ENCODE results near the gene FADS3.
A peak's percentile ranks its signal among the peaks of the same experiment; 100 is the strongest.

Gene FADS3, protein sequence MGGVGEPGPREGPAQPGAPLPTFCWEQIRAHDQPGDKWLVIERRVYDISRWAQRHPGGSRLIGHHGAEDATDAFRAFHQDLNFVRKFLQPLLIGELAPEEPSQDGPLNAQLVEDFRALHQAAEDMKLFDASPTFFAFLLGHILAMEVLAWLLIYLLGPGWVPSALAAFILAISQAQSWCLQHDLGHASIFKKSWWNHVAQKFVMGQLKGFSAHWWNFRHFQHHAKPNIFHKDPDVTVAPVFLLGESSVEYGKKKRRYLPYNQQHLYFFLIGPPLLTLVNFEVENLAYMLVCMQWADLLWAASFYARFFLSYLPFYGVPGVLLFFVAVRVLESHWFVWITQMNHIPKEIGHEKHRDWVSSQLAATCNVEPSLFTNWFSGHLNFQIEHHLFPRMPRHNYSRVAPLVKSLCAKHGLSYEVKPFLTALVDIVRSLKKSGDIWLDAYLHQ

DNA sequence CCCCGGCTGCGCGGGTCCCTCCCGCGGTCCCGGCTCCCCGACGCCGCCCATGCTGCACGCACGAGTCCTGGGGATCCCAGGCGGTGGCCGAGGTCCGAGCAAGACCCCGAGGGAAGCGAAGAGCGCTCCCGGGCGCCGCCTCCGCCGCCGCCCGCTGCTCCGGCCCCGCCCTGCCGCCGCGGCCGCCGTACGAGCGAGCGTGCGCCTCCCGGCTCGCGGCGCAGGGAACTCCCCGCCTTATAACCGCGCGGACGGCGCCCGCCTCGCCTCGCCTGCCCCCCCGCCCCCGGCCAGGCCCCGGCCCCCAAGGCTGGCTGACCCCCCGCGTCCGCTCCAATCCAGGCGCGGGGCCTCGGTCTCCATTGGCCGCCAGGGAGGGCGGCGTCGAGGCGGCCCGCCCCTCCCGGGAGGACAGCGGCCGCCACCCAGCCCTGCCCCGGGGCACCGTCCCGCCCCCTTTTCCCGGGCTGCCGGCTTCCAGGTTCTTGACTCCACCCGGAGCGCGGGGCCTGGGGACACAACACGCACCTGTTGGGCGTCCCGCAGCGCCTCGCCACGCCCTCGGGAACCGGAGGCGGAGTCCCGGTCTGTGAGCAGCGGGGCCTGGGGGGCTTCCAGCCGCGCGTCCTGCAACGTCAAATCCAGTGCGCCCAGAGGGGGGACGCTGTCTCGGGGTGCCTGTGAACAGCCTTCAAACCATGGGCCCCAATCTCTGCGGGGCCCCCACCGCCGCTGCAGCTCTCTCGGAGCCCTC lies at the start of gene FADS3:
Gene FADS3 (minus strand): TSS at position 215 of the 754 bp plus-strand sequence. CDS start 164 bp downstream, at position 51.
- peak; percentile 78 for TF ChIP-seq POLR2A (IDR thresholded peaks at IDR 0.05; ENCODE audit: low read depth, low read length)
- no peak for FAIRE-seq

DNA sequence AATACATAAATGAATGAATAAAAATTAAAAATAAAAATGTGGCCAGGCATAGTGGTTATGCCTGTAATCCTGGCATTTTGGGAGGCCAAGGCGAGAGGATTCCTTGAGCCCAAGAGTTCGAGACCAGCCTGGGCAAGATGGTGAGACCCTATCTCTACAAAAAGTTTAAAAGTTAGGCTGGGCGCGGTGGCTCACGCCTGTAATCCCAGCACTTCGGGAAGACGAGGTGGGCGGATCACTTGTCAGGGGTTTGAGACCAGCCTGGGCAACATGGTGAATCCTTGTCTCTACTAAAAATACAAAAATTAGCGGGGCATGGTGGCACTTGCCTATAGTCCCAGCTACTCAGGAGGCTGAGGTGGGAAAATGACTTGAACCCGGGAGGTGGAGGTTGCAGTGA lies 49.1 kb upstream of the FADS3 start:
- DNase-seq (ENCODE audit: insufficient read length, low spot score) (no peak), FAIRE-seq (no peak)
- no peak for TF ChIP-seq POLR2A (IDR thresholded peaks at IDR 0.05; ENCODE audit: low read depth, low read length)

More for the DNA sequence above, at the start of gene FADS3:
- DNase-seq (ENCODE audit: insufficient read length, low spot score) = peak; percentile 83

DNA sequence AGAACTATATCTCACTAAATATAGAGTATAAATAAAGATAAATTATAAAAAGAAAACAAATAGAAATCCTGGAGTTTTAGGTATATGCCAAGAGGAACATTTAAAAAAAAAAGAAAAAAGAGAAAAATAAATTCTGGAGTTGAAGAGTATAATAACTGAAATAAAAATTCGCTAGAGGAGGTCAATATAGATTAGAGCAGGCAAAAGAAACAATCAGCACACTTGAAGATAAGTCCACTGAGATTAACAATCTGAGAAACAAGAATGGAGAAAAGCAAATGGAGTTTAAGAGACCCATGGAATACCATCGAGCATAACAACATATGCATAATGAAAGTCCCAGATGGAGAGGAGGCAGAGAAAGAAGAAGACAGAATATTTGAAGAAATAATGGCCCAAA lies 44.5 kb upstream of the FADS3 start:
- FAIRE-seq (no peak), DNase-seq (ENCODE audit: insufficient read length, low spot score) (no peak)
- no peak for TF ChIP-seq POLR2A (IDR thresholded peaks at IDR 0.05; ENCODE audit: low read depth, low read length)

DNA sequence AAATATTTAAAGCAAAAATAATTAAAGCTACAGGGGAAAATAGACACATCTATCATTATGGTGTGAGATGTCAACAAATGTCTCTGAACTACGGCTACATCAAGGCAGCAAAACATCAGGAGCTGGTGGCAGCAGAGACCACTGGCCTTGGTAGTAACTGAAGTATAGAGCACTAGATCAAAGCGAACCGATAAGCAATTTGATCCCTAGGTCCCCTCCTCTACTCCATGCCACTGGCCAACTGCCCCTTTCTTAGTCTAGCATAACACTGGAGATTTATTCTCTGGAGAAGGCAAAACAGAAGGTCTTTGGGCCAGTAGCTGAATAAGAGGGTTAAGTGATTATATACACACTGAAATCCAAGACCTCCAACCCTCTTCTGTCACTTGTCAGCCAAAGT lies 39.6 kb upstream of the FADS3 start:
- no peak for DNase-seq (ENCODE audit: insufficient read length, low spot score)
- TF ChIP-seq POLR2A (IDR thresholded peaks at IDR 0.05; ENCODE audit: low read depth, low read length) = no peak
- no peak for FAIRE-seq

DNA sequence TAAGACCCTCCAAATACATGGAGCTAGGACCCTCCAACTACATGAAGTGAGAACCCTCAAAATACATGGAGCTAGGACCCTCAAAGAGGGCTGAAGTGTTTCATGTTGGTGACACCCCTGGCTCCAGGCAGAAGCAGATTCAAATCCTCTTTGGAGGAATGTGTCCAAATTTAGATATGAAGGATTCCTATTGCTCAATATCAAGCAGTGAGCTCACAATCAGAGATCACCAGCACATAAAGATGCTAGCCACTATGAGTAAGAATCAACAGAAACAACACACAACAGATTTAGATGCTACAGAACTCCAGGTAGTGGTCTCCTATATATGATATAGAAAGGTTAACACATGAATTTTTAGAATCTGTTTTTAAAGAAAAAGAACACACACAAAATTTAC lies 37.3 kb upstream of the FADS3 start:
- DNase-seq (ENCODE audit: insufficient read length, low spot score) (no peak), FAIRE-seq (no peak)
- no peak for TF ChIP-seq POLR2A (IDR thresholded peaks at IDR 0.05; ENCODE audit: low read depth, low read length)

DNA sequence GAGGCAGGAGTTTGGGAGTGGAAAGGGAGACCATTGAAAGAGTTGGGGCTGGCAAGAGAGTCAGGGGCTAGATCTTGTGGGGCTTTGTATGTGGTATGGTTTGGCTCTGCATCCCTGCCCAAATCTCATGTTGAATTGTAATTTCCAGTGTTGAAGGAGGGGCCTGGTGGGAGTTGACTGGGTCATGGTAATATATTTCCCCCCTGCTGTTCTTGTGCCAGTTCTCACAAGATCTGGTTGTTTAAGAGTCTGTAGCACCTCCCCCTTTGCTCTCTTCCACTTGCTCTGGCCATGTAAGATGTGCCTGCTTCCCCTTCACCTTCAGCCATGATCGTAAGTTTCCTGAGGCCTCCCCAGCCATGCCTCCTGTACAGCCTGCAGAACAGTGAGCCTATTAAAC lies 36.2 kb upstream of the FADS3 start:
- FAIRE-seq (no peak), DNase-seq (ENCODE audit: insufficient read length, low spot score) (no peak)
- no peak for TF ChIP-seq POLR2A (IDR thresholded peaks at IDR 0.05; ENCODE audit: low read depth, low read length)

DNA sequence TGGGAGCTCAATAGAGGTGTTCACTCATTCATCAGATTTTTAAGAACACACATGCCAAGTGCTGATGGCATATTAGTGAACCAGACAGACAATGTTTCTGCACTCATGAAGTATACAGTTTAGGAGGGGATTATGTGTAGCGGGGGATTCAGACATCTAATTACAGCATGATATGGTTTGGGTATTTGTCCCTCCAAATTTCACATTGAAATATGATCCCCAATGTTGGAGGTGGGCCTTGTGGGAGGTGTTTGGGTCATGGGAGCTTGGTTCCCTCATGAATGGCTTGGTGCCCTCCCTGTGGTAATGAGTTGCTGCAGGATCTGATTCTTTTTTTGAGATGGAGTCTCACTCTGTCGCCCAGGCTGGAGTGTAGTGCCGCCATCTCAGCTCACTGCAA lies 34.9 kb upstream of the FADS3 start:
- TF ChIP-seq POLR2A (IDR thresholded peaks at IDR 0.05; ENCODE audit: low read depth, low read length) = no peak
- FAIRE-seq = no peak

DNA sequence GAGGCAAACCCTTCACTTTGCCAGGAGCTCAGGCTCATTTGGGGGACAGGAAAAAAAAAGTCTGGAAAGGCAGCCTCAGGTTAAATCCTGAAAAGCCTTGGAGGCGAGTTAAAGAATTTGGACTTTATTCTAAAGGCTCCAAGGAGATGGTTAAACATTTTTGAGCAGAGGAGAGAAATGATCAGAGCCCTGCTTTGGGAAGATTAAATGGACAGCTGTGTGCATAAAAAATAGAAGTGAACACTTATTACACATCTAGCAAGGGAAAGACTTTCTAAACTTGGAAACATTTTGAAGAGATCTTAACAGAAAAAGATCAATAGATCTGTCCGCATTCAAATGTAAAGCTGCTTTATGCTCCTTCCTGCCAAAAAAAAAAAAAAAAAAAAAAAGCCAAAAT lies 34.4 kb upstream of the FADS3 start:
- no peak for DNase-seq (ENCODE audit: insufficient read length, low spot score)
- FAIRE-seq = no peak
- no peak for TF ChIP-seq POLR2A (IDR thresholded peaks at IDR 0.05; ENCODE audit: low read depth, low read length)

More for the DNA sequence above, 34.9 kb upstream of the FADS3 start:
- DNase-seq (ENCODE audit: insufficient read length, low spot score) = no peak

DNA sequence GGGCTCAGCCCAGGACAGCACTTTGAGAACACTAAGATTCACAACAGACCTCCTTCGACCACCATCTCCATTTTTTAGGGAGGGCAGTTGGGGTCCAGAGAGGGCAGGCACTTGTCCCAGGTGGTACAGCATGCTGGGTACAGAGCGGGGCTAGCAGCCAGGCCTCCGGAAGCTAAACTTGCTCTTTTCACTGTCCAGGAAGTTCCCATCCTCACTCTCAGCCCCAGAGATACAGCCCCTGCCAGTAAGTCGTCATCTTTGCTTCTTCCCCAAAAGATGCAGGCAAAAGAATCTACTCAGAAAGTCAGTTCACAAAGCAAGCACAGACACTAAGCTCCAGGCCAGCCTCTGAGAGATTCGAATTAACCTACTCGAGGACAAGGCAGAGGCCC lies 32.7 kb upstream of the FADS3 start:
- no peak for DNase-seq (ENCODE audit: insufficient read length, low spot score)
- no peak for TF ChIP-seq POLR2A (IDR thresholded peaks at IDR 0.05; ENCODE audit: low read depth, low read length)
- no peak for FAIRE-seq

DNA sequence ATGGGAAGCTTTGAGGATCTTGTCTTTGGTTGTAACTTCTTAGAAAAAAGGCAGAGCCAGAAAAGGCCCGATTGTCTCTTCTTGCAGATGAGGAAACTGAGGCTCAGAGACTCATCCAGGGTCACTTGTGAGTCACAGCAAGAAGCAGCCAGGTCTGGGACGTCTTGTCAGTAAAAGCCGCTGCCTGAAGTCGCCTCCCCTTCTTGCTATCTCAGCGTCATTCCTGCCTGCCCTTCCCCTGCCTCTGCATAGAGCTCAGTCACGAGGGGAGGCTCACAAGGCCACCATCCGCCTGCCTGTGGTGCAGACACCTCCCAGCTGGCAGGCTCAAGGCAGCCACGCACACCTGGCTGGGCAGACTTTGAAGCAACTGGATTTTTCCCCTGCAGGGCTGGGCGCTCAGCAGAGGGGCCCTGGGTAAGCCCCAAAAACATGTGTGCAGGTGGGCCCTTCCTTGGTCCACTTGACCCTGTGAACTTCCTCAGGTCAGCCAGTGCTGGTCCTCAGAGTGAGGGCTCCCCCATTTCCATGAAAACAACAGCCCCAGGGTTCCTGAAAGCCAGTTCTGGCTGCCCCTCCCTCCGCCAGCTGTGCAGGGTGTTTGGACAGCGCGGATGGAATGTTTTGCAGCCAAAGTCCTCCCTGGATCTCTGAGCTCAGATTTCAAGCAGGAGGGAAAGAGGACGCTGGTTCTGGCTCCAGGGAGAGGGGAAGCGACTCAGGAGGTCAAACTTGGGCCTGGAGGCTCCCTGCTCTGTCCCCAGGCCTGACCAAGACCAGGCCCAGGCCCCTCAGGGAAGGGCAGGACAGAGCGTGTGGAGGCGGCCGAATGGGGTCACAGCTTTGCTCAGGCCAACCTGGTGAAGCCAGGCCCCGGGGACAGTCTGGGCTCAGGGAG lies 32.1 kb upstream of the FADS3 start:
- no peak for DNase-seq (ENCODE audit: insufficient read length, low spot score)
- no peak for FAIRE-seq
- TF ChIP-seq POLR2A (IDR thresholded peaks at IDR 0.05; ENCODE audit: low read depth, low read length) = no peak

DNA sequence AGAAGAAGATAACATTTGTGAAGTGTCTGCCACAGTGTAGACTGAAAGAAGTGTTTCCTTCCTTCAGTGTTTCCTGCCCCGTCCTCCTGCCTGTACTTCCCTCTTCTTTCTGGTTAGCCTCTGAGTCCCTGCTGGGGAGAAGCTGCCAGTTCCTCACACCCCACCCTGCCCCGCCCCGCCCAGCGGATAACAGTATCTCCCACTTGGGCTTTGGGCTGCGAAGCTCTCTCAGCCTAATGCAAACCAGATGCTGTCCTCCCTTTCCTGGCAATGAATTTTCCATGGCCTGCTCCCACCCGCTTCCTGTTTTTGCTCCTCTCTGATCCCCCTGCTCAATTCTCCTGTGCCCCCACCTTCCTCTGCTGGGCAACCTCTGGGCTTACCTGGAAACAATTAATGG lies 31.2 kb upstream of the FADS3 start:
- DNase-seq (ENCODE audit: insufficient read length, low spot score) (no peak), FAIRE-seq (no peak)
- TF ChIP-seq POLR2A (IDR thresholded peaks at IDR 0.05; ENCODE audit: low read depth, low read length) = no peak

DNA sequence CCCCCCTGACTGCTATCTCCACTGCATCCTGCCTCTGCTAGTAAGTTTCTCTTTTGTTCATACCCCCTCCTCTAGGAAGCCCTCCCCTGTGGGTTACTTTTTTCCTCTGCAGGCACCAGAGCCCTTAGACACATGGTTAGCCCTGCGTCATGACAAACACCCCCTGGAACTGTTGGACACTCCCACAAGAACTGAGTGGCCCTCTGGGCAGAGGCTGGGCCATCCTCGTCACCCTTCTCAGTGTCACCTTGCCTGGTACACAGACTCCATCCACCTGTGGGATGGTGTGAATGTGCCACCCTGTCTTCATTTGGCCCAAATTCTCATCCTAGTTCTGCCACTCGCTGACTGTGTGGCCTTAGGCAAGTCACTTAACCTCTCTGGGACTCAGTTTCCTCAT lies 30.1 kb upstream of the FADS3 start:
- no peak for TF ChIP-seq POLR2A (IDR thresholded peaks at IDR 0.05; ENCODE audit: low read depth, low read length)
- DNase-seq (ENCODE audit: insufficient read length, low spot score) (no peak), FAIRE-seq (no peak)

DNA sequence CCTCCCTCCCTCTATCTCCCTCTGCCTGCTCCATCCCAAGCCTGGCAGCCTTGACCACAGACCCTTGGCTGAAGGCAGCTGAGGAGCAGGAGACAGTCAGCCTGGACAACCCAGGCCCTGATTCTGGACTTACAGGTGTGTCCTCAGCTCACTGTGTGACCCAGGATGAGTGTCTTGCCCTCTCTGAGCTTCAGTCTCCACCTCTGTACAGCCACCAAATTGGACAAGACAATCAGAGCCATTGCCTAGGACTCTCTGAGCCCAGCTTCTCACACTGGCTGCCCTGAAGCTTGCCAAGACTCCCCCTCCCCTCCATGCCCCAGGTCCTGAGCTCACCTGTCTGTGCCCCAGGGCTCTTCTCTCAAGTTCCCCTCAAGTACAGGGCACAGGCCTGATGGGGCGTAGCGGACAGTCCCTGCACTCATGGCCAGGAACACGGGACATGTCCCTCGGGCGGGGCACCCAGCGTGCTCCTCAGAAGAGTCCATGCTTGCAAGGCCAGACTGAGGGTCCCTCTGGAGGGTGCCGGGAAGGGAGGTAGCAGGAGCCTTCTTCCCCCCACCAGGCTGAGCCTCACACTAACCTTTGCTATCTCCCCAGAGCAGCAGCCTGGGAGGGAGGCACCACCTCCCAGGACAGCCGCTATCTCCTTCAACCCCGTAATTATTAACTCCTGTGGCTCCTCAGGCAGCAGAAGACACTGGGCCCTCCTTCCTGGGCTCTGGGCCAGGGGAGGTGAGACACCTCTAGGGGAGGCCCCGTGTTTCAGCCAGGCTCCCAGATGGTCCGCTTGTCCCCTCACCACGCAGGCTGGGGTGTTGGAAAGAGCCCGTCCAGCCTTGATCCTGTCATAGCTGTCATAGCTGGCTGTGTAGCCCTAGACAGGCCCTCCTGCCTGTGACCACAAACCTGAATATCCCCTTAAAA lies 28.6 kb upstream of the FADS3 start:
- TF ChIP-seq POLR2A (IDR thresholded peaks at IDR 0.05; ENCODE audit: low read depth, low read length) = no peak
- no peak for DNase-seq (ENCODE audit: insufficient read length, low spot score)
- FAIRE-seq = no peak

All from H54 (cell line).